Kidney glomerular epithelial cell (primary cell): ENCODE results near the gene LRMDA.
A peak's percentile ranks its signal among the peaks of the same experiment; 100 is the strongest.
"Not testable (repeated sequence)": the region's sequence is repeated elsewhere in the genome, so short reads cannot be mapped to it uniquely, and the experiment has no call there.

Experiments used
- DNase-seq: peaks from one replicate; lab custom pipeline; 2025; lab: John Stamatoyannopoulos, UW

LRMDA gene

GRCh38 chr10:76126607-76127527, 695.4 kb downstream of the LRMDA start:
- no peak for DNase-seq

DNA sequence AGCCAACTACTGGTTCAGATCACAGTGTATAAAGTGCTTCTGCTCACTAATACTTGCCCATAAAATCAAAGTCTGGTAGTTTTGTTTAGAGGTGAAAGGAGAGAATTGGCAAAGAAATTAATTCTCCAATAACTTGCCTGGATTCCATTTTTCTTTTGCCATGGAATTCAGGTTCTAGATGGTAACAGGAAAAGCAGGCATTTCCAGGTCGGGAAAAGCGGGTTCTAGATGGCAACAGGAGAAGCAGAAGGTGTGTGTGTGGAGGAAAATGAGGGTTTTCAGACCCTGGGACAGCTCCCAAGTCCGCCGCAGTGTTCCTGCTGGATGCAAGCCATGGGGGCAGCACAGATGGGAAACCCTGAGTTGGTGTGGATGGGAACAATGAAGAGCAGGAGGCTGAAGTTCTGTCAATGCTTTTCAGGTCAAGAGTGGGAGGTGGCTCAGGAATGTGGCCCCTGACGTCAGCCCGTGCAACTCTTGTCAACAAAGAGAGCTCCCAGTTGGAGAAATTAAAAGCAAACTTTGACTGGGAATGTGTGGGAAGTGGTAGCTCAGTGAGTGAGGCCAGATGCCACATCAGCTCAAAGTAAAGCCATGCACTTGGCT, 696.7 kb downstream of the LRMDA start:
- DNase-seq = peak; percentile 14

DNA sequence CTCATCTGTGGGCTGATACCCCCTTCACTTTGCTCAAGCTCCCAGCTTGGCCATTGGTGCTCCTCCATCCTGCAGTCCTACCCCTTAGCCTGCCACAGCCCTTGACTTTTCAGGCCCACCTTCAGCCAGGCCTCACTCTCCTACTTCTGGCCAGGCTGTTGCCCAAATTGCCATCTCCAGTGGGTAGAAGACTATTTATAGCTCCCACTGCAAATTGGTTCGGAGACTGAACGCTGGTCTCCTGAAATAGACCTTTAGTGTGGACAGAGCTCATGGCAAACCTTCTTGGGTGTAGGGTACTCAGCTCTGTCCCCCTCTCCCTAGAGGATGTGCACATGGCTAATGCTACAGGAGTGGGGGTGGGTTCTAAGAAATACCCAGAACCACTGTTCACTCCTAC, 697.8 kb downstream of the LRMDA start:
- DNase-seq = no peak

DNA sequence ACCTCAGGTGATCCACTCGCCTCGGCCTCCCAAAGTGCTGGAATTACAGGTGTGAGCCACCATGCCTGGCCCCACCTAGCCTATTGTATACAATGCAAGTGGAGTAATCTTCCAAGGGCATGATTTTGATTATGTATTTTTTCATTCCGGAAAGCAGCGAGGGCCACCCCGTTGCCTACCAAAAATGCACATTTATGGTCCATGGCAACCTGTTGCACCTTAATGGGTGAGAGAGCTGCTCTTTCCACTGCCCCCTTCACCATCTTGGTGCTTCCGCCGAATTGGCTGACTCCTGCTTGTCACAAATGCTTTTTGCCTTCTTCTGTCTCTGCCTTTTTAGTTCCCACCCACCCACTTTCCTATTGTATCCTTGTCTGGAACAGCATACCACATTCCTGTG, 699.5 kb downstream of the LRMDA start:
- DNase-seq = no peak

DNA sequence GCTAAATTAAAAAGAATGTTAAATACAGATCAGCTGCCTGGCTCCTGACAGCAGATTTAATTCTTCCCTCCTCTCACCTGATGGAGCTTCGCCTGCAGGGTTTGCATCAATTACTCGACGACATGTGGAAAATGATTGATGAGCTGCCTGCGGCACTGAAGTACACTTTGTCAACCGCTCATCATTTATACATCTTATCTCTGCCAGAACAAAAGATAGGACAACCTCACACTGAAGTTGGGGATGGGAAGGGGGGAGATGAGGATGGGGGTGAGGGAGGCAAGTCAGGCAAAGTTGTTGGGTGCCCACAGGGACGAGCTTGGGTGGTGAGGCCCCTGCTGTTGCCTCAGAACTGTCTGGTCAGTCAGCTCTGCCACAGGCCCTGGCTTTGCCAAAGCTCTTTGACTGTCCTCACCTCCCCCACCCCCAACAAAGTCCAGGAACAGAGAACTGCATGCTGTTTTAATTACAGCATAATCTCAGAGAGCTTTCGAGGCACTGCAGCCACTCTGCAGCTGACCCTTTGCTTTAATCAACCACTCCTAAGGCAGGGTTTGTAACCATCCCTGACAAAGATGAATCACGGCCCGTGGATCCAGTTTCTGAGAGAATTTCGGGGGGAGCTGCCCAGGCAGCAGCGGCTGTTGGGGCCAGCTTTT, 702.3 kb downstream of the LRMDA start:
- no peak for DNase-seq

- peak; percentile 86 for DNase-seq
Measured at GRCh38 chr10:76136961-76137360, 705.5 kb downstream of the LRMDA start.

DNA sequence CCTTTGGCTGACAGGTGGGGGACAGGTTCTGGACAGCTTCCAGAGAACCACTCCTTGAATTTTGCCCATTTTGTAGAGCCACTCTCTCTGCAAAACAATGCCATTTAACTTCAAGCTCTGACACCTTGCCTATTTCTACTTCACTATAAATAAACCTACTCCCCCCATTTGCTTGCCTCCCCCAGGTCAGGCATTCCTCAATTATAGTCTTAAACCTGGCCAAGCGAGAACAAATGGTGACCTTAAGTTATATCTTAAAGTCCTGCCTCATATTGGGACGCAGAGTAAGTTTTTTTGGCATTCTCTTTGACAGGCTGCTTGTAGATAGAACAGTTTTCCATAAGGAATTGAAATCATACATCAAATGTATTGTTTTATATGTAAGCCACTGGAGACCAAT, 706.9 kb downstream of the LRMDA start:
- no peak for DNase-seq

- DNase-seq = no peak
Measured at GRCh38 chr10:76138906-76139305, 707.5 kb downstream of the LRMDA start.

DNA sequence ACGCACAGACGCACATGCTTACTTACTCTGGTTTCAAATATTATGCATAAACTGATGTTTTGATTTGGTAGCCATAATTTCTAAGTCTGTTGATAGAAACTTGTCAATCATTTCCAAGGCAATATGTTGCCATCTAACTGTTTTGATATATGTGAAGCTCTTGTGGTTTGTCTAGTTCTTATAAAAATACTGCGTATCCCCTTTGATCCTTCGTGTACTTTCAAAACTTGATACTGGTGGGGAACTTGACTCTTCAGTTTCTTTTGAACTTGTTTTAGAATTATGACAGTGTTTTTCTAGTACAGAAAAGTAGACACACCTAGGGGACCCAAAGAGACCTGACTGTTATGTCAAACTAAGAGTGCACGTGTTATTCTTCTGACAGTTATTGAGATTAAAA, 708.0 kb downstream of the LRMDA start:
- no peak for DNase-seq

- DNase-seq = no peak
Measured at GRCh38 chr10:76141376-76141775, 710.0 kb downstream of the LRMDA start.

GRCh38 chr10:76148217-76148616, 716.8 kb downstream of the LRMDA start:
- DNase-seq = not testable (repeated sequence)

- peak; percentile 42 for DNase-seq
Measured at GRCh38 chr10:76149182-76149581, 717.8 kb downstream of the LRMDA start.

DNA sequence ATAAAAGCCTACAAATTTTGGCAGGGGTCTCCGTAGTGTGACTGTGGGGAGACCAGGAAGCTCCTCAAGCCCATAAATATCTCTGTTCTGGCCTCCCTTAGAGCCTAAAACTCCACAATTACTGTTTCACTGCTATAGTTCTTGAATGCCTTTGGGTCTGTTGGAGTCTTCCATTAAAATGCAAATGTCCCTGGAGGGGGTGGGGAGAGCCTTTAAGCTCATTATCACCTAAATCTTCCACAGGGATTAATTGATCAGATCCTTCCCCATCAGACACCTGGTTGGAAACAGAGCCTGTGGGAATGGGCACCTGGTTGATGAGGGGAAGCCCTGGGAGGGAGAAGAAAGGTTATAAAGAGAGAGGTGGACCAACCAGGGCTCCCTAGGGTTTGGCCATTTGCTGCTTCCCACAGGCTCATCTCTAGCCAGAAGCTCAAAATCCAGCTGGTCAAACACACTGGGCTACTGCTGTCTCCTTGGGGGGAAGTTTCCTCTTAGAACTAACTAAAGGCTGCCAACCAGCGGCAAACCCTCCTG, 718.2 kb downstream of the LRMDA start:
- no peak for DNase-seq

- peak; percentile 100 for DNase-seq
Measured at GRCh38 chr10:76150139-76150875, 718.9 kb downstream of the LRMDA start.

DNA sequence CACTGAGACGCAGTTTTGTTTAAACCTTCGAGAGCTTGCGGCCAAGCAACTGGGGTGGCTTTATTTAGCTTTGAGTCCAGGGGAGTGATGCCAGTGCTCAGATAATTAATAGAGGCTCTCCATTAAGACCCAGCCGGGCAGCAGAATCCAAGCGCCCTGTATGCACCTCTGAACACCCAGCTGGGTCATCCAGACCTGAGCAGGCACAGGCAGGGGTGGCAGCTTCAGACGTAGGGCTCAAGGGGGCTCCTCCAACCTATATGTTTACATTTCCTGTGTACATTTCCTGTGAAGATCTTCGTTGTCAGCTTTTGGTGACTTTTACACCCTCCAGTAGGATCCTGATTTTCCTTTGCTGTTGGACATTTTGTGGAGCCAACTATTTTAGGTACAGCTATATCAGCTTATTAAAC, 719.5 kb downstream of the LRMDA start:
- no peak for DNase-seq

- DNase-seq = no peak
Measured at GRCh38 chr10:76152186-76152585, 720.8 kb downstream of the LRMDA start.

DNA sequence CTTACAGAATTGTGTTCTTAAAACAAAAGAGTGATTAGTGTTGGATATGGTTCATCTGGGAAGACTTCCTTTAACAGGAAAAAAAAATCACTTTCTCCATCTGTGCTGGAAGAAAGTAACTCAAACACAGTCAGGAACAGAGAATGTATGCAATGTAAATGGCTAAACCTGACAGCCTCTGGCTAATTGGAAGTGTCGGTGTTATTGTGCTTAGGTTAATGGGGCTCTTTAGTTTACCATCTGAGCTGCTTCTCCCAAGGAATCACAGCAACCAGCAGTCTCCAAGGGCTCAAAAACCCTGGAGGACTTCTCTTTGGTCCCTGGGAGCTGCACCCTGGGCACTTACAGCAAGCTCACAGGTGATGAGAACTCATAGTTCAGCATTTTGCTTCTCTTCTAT, 724.5 kb downstream of the LRMDA start:
- no peak for DNase-seq

- DNase-seq = no peak
Measured at GRCh38 chr10:76160446-76161300, 729.2 kb downstream of the LRMDA start.

DNA sequence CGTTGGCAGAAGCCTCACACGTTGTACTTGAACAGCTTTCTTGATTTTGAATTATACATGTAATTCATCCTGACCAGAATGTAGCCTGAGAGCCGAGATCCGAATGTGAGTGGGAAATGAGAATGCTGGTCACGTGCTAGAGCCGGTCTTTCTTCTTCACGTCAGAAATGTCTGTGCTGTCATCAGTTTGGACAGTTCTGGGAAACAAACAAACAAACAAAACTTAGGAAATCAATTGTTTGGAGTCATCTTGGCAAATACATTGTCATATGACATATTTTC, 729.8 kb downstream of the LRMDA start:
- DNase-seq = no peak

DNA sequence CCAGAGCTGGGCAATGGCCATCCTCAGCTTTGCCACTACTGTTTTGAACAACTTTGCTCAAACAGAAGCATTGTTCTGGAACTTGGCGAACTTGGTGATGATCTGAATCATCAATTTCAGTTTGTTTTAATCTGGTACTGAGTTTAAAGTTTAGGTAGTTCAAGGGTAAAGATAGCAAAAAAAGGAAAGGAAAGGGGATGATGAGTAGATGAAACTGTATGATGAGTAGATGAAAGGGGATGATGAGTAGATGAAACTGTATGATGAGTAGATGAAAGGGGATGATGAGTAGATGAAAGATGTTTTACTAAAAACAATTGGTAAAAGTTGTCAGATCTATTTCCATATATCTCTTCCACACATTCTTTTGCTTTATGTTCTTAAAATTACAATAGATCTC, 737.0 kb downstream of the LRMDA start:
- DNase-seq = no peak

- DNase-seq = no peak
Measured at GRCh38 chr10:76169246-76169645, 737.8 kb downstream of the LRMDA start.
